ENCODE data around the gene INF2.

Gene INF2

GRCh38 chr14:104690861-104691455 is 1.5 kb downstream of the INF2 start:
- Histone ChIP-seq H3K27me3 (ENCODE audit: insufficient read depth, low read length) (0 out of 2 replicates have a peak, but pooled peaks cover 11% of the 10 kb centered on the region), H3K27ac (ENCODE audit: low read depth, low read length, poor library complexity, severe bottlenecking) (no peak overlapping the region), H3K4me1 (ENCODE audit: insufficient read depth, low read length, severe bottlenecking) (peaks cover 14% of the 10 kb centered on the region), H3K9ac (ENCODE audit: low read length) (no peak overlapping the region), H3K36me3 (ENCODE audit: insufficient read depth, low read length) (no peaks in the 10 kb centered on the region), H4K20me1 (ENCODE audit: insufficient read depth, low read length) (no peaks in the 10 kb centered on the region), H3K79me2 (ENCODE audit: insufficient read depth, low read length) (no peaks in the 10 kb centered on the region), H3K9me2 (ENCODE audit: low read depth, low read length) (no peaks in the 10 kb centered on the region), H2AFZ (ENCODE audit: low read length) (no peak overlapping the region), H3F3A (ENCODE audit: insufficient read depth, low read length) (no peaks in the 10 kb centered on the region), H3K4me3 (ENCODE audit: low read depth, low read length, poor library complexity, severe bottlenecking) (no peak overlapping the region), H3K9me3 (ENCODE audit: low read length) (no peaks in the 10 kb centered on the region), H3K4me2 (ENCODE audit: low read length) (peak overlapping the region; percentile 92; the same call in 1 of the 2 replicates)
- TF ChIP-seq EZH2 (IDR thresholded peaks at IDR 0.05; ENCODE audit: borderline replicate concordance, low read length), result no peak
- TF ChIP-seq, protein P1, sequence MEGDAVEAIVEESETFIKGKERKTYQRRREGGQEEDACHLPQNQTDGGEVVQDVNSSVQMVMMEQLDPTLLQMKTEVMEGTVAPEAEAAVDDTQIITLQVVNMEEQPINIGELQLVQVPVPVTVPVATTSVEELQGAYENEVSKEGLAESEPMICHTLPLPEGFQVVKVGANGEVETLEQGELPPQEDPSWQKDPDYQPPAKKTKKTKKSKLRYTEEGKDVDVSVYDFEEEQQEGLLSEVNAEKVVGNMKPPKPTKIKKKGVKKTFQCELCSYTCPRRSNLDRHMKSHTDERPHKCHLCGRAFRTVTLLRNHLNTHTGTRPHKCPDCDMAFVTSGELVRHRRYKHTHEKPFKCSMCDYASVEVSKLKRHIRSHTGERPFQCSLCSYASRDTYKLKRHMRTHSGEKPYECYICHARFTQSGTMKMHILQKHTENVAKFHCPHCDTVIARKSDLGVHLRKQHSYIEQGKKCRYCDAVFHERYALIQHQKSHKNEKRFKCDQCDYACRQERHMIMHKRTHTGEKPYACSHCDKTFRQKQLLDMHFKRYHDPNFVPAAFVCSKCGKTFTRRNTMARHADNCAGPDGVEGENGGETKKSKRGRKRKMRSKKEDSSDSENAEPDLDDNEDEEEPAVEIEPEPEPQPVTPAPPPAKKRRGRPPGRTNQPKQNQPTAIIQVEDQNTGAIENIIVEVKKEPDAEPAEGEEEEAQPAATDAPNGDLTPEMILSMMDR (IDR thresholded peaks at IDR 0.05; ENCODE audit: low read length), result no peak

DNA sequence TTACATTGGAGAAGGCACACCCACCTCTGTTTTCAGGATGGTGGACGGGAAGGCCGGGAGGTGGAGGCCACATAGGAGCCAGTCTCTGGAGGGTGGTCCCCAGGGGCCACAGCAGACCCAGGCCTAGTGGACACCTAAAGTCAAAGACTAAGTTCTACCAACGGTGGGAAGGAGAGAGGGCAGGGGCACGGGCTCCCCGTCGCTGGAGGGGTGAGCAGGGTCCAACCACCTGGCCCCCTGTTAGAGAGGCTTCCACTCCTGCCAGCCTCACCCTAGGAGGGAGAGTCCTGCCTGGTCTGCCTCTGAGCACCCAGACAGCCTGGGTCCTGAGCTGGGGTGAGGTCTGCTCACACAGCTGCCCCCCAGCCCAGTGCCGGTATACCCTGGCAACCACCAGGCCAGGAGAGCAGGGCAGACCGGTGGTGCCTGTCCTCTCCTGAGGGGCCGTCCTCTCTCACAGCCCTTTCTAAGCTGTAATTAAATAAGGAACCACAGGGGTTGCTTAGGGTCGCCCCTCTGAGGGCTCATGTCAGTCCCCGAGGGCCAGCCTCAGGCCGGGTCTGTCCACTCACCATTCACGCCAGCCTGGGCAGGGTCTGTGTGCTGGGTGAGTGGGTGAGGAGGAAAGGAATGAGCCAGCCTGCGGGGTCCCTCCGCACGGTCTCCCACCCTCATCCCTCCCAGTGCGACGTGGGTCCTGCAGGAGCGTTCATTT is 2.3 kb downstream of the INF2 start:
- H3K4me3 ChIP-seq (ENCODE audit: low read depth, low read length, poor library complexity, severe bottlenecking), result no peak overlapping the region
- H3K4me2 ChIP-seq (ENCODE audit: low read length), result no peak overlapping the region
- H4K20me1 ChIP-seq (ENCODE audit: insufficient read depth, low read length), result no peaks in the 10 kb centered on the region
- TF ChIP-seq, protein P1 (IDR thresholded peaks at IDR 0.05; ENCODE audit: low read length), result no peak
- TF ChIP-seq EZH2 (IDR thresholded peaks at IDR 0.05; ENCODE audit: borderline replicate concordance, low read length), result no peak
- H3K79me2 ChIP-seq (ENCODE audit: insufficient read depth, low read length), result no peaks in the 10 kb centered on the region
- no peak overlapping the region for H3K27ac ChIP-seq (ENCODE audit: low read depth, low read length, poor library complexity, severe bottlenecking)
- H3K9ac ChIP-seq (ENCODE audit: low read length), result no peak overlapping the region
- H3F3A ChIP-seq (ENCODE audit: insufficient read depth, low read length), result no peaks in the 10 kb centered on the region
- H3K36me3 ChIP-seq (ENCODE audit: insufficient read depth, low read length), result no peaks in the 10 kb centered on the region
- H2AFZ ChIP-seq (ENCODE audit: low read length), result no peak overlapping the region
- H3K9me3 ChIP-seq (ENCODE audit: low read length), result no peaks in the 10 kb centered on the region
- peaks cover 14% of the 10 kb centered on the region for H3K4me1 ChIP-seq (ENCODE audit: insufficient read depth, low read length, severe bottlenecking)
- H3K27me3 ChIP-seq (ENCODE audit: insufficient read depth, low read length), result 0 out of 2 replicates have a peak, but pooled peaks cover 15% of the 10 kb centered on the region
- no peaks in the 10 kb centered on the region for H3K9me2 ChIP-seq (ENCODE audit: low read depth, low read length)

DNA sequence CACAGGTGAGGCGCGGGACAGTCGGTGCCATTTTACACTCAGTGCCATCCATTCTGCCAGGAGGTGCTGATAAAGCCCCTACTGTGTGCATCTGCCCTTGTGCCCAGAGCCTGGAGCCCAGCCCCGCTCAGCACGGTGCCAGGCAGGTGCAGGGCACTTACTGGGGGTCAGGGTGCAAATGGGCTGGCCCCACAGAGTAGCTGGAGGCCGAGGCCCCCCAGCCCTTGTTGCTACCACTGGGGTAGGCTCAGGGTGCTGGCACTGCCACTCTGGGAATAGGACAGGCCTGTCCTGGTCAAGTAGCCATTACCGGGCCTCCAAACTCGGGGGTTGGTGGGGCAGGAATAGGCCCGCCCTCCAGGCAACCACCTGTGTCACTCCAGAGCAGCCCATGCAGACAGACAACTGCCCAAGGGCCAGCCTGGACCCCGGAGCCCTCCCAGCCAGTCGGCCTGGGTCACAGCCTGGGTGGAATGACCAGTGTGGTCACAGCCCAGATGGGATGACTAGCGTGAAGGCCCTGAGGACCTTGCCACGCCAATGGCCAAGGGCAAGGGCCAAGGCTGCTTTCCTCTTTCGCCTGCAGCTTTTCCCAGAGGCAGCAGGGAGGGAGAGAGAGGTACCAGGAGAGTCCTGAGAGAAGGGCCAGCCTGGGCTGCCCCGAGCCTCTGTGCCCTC is 3.0 kb downstream of the INF2 start:
- peaks cover 14% of the 10 kb centered on the region for H3K4me1 ChIP-seq (ENCODE audit: insufficient read depth, low read length, severe bottlenecking)
- no peak for TF ChIP-seq EZH2 (IDR thresholded peaks at IDR 0.05; ENCODE audit: borderline replicate concordance, low read length)
- TF ChIP-seq, protein P1 (IDR thresholded peaks at IDR 0.05; ENCODE audit: low read length), result no peak
- no peaks in the 10 kb centered on the region for H3K9me2 ChIP-seq (ENCODE audit: low read depth, low read length)
- no peak overlapping the region for H3K9ac ChIP-seq (ENCODE audit: low read length)
- no peak overlapping the region for H3K4me3 ChIP-seq (ENCODE audit: low read depth, low read length, poor library complexity, severe bottlenecking)
- no peaks in the 10 kb centered on the region for H4K20me1 ChIP-seq (ENCODE audit: insufficient read depth, low read length)
- no peaks in the 10 kb centered on the region for H3K9me3 ChIP-seq (ENCODE audit: low read length)
- H3K27ac ChIP-seq (ENCODE audit: low read depth, low read length, poor library complexity, severe bottlenecking), result no peak overlapping the region
- H3K27me3 ChIP-seq (ENCODE audit: insufficient read depth, low read length), result 0 out of 2 replicates have a peak, but pooled peaks cover 15% of the 10 kb centered on the region
- H3F3A ChIP-seq (ENCODE audit: insufficient read depth, low read length), result no peaks in the 10 kb centered on the region
- no peak overlapping the region for H3K4me2 ChIP-seq (ENCODE audit: low read length)
- no peak overlapping the region for H2AFZ ChIP-seq (ENCODE audit: low read length)
- no peaks in the 10 kb centered on the region for H3K79me2 ChIP-seq (ENCODE audit: insufficient read depth, low read length)
- H3K36me3 ChIP-seq (ENCODE audit: insufficient read depth, low read length), result no peaks in the 10 kb centered on the region
